ENCODE measurements around the gene PHOSPHO2. TPM values are rescaled to one million over a fixed set of nuclear protein-coding genes. Genes with fewer than 3 reads are reported as not detected.

Gene PHOSPHO2
- total RNA-seq, 1 donor from 2014 or later = 16.8 TPM

DNA sequence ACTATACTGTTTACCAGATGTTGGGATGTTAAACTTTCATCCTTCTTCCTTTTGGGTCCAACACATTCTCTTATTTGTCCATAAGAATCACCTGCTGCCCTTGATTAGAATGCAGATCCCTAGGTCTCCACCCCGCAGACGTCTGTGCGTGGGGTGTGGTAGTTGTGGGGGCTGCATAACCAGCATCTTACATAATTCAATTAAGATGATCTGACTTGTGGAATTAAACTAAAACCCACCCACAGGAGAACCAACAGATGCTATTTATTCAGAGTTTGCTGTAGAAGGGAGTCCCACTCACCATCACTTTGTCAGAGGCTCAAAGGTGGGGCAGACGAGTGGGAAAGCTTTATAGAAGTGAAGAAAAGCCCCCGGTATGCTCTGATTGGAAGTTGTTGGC is 37.8 kb downstream of the PHOSPHO2 start:
- Mint-ChIP-seq H3K27ac (peak overlapping the region; percentile 23), H3K4me1 (peaks cover 29% of the 10 kb centered on the region), H3K27me3 (ENCODE audit: insufficient read depth, low read depth) (peaks cover 3% of the 10 kb centered on the region), H3K9me3 (no peaks in the 10 kb centered on the region), H3K4me3 (peak overlapping the region; percentile 68), H3K36me3 (peaks cover 6% of the 10 kb centered on the region)
- no peak overlapping the region for H3K27ac ChIP-seq
- no peak for DNase-seq (ENCODE audit: low spot score)
- H3K4me2 ChIP-seq = no peak overlapping the region
- TF ChIP-seq, protein P1, sequence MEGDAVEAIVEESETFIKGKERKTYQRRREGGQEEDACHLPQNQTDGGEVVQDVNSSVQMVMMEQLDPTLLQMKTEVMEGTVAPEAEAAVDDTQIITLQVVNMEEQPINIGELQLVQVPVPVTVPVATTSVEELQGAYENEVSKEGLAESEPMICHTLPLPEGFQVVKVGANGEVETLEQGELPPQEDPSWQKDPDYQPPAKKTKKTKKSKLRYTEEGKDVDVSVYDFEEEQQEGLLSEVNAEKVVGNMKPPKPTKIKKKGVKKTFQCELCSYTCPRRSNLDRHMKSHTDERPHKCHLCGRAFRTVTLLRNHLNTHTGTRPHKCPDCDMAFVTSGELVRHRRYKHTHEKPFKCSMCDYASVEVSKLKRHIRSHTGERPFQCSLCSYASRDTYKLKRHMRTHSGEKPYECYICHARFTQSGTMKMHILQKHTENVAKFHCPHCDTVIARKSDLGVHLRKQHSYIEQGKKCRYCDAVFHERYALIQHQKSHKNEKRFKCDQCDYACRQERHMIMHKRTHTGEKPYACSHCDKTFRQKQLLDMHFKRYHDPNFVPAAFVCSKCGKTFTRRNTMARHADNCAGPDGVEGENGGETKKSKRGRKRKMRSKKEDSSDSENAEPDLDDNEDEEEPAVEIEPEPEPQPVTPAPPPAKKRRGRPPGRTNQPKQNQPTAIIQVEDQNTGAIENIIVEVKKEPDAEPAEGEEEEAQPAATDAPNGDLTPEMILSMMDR (IDR thresholded peaks at IDR 0.05) = no peak
- TF ChIP-seq EZH2 (IDR thresholded peaks at IDR 0.05) = no peak
- no peak for TF ChIP-seq EZH2phosphoT487 (IDR thresholded peaks at IDR 0.05)
- H3K4me3 ChIP-seq = no peak overlapping the region
- no peak overlapping the region for H3K9ac ChIP-seq
- H3K36me3 ChIP-seq = no peaks in the 10 kb centered on the region
- H3F3A ChIP-seq (ENCODE audit: low read depth) = peaks cover 24% of the 10 kb centered on the region
- peaks cover 19% of the 10 kb centered on the region for H3K27me3 ChIP-seq
- H3K4me1 ChIP-seq = peaks cover 25% of the 10 kb centered on the region
- H2AFZ ChIP-seq (replicated peaks) = no peak overlapping the region
- H3K9me3 ChIP-seq (ENCODE audit: low read depth) = no peaks in the 10 kb centered on the region
- H3K79me2 ChIP-seq (ENCODE audit: low read depth) = peaks cover 29% of the 10 kb centered on the region
- peaks cover 25% of the 10 kb centered on the region for H4K20me1 ChIP-seq (ENCODE audit: low read depth)

DNA sequence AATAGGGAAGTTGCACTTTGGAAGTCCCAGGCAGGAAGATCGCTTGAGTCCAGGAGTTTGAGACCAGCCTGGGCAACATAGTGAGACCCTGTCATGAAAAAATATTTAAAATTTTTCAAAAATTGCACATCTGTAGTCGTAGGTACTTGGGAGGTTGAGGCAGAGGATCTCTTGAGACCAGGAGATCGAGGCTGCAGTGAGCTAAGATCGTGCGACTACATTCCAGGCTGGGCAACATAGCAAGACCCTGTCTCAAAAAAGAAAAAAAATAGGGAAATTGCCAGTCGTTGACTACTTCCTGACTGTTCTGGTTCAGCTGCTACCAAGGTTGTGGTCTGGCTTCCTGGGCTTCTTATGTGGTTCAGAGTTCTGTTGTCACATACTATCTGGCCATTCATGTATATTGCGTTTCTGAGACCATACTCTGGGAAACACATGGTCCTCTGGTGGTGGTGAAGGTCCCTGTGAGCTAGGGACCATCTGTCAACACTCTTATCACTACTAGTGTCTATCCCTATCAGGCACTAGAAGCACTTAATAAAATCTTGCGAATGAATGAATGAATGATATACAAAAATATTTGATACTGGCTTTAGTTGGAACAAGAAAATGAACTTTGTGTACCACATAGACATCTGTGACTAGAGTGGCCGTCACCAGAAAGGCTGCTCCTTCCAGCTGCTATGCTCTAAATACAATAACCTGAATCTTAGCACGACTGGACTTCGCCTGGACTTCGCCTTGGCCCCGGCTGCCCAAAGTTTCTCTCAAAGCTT is 38.5 kb downstream of the PHOSPHO2 start:
- Mint-ChIP-seq H3K9me3 (no peaks in the 10 kb centered on the region), H3K27ac (peak overlapping the region; percentile 97), H3K4me3 (peak overlapping the region; percentile 97), H3K27me3 (ENCODE audit: insufficient read depth, low read depth) (peaks cover 4% of the 10 kb centered on the region), H3K4me1 (peaks cover 32% of the 10 kb centered on the region), H3K36me3 (peaks cover 8% of the 10 kb centered on the region)
- Histone ChIP-seq H4K20me1 (ENCODE audit: low read depth) (peaks cover 30% of the 10 kb centered on the region), H3K9me3 (ENCODE audit: low read depth) (no peaks in the 10 kb centered on the region), H3K4me2 (peak overlapping the region; percentile 83), H3K9ac (no peak overlapping the region), H3F3A (ENCODE audit: low read depth) (peaks cover 24% of the 10 kb centered on the region), H3K4me3 (peak overlapping the region; percentile 94), H3K79me2 (ENCODE audit: low read depth) (peaks cover 35% of the 10 kb centered on the region), H3K36me3 (no peaks in the 10 kb centered on the region), H3K4me1 (peaks cover 28% of the 10 kb centered on the region), H2AFZ (replicated peaks) (peak overlapping the region; percentile 83), H3K27ac (no peak overlapping the region), H3K27me3 (peaks cover 19% of the 10 kb centered on the region)
- TF ChIP-seq EZH2phosphoT487 (IDR thresholded peaks at IDR 0.05) = no peak
- no peak for DNase-seq (ENCODE audit: low spot score)

DNA sequence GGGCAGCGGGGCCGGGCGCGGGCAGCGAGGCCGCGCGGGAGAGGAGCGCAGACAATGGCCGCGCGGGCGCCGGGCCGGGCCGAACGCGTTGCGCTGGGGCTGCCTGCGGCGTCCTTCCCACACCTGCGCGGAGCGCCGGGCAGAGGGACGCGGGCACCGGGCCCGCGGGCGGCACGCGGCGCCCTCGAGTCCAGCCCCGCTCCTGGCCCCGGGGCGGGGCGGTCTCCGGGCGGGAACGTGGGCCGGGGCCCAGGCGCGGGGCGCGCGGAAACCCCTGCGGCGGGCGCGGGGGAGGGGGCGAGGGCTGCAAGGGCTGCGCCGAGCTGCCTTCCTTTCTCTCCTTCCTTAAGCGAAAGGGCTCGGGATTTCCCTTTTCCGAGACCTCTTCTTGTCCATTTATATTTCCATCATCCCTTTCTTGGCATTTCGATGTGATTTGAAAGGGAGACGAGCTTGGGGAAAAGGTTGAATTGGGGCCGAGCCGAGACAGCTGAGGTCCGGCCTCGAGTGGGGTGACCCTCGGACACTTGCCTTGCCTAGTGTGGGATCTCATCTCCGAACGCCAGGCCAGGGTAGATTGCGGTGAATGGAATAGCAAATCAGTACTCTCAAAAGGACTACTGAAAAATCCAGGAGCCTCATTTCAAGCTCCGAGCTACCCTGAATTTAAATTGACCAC is 40.0 kb downstream of the PHOSPHO2 start:
- TF ChIP-seq, protein P1 (IDR thresholded peaks at IDR 0.05) = no peak
- TF ChIP-seq EZH2 (IDR thresholded peaks at IDR 0.05) = no peak
- TF ChIP-seq EZH2phosphoT487 (IDR thresholded peaks at IDR 0.05) = no peak
- H3K9me3 ChIP-seq (ENCODE audit: low read depth) = no peaks in the 10 kb centered on the region
- peaks cover 24% of the 10 kb centered on the region for H3F3A ChIP-seq (ENCODE audit: low read depth)
- peaks cover 19% of the 10 kb centered on the region for H3K27me3 ChIP-seq
- Mint-ChIP-seq H3K4me3 (peak overlapping the region; percentile 93), H3K27me3 (ENCODE audit: insufficient read depth, low read depth) (peaks cover 4% of the 10 kb centered on the region), H3K36me3 (peaks cover 15% of the 10 kb centered on the region), H3K27ac (peak overlapping the region; percentile 76), H3K9me3 (no peaks in the 10 kb centered on the region), H3K4me1 (peaks cover 36% of the 10 kb centered on the region)
- peaks cover 48% of the 10 kb centered on the region for H3K79me2 ChIP-seq (ENCODE audit: low read depth)
- peak overlapping the region; percentile 100 for H3K4me2 ChIP-seq
- no peak overlapping the region for H3K27ac ChIP-seq
- H3K36me3 ChIP-seq = no peaks in the 10 kb centered on the region
- H3K4me3 ChIP-seq = peak overlapping the region; percentile 94
- H2AFZ ChIP-seq (replicated peaks) = peak overlapping the region; percentile 81
- peaks cover 28% of the 10 kb centered on the region for H3K4me1 ChIP-seq
- H4K20me1 ChIP-seq (ENCODE audit: low read depth) = peaks cover 34% of the 10 kb centered on the region
- peak; percentile 73 for DNase-seq (ENCODE audit: low spot score)
- peak overlapping the region; percentile 74 for H3K9ac ChIP-seq

Data from neural progenitor cell (in vitro differentiated cells).